Gastrocnemius medialis (tissue), 4 donors: ENCODE measurements around the gene NLRP13.

Source experiments
- CTCF ChIP-seq, 5 experiments: fragments of 450-650 bp in 3 of 5; fragments of 200-600 bp in 2 of 5; sonication (generic) in 2 of 5; IDR thresholded peaks in 4 of 5; conservative IDR thresholded peaks in 1 of 5; 1 replicate in 4 of 5; 2 replicates in 1 of 5; pipeline ENCODE4 v1.5.1; 2016 to 2019; ENCODE audit warnings: antibody characterized with exemption in 5 of 5, mild to moderate bottlenecking in 3 of 5, moderate library complexity in 3 of 5
- POLR2A ChIP-seq, 2 donors: fragments of 450-650 bp; IDR thresholded peaks; one replicate each; pipeline ENCODE4 v1.6.1; 2017; ENCODE audit warnings: antibody characterized with exemption in 2 of 2, mild to moderate bottlenecking in 2 of 2, moderate library complexity in 2 of 2

DNA sequence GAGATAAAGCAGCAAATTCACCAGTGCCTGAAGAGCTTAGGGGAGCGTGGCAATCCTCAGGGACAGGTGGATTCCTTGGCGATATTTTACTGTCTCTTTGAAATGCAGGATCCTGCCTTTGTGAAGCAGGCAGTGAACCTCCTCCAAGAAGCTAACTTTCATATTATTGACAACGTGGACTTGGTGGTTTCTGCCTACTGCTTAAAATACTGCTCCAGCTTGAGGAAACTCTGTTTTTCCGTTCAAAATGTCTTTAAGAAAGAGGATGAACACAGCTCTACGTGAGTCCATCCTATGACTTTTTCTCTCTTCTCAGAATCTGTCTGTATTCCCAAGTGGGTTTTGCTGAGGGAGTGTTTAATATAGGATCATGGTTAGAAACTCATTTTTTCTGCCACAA, 73.2 kb downstream of the NLRP13 start:
- TF ChIP-seq CTCF (IDR thresholded peaks at IDR 0.05 in 4 of 5, conservative IDR thresholded peaks at IDR 0.05 in 1 of 5): no peak
- TF ChIP-seq POLR2A (IDR thresholded peaks at IDR 0.05): no peak
